Fibroblast of lung (primary cell): Measurements from ENCODE around the gene TMEM72. TPM values are rescaled to one million over a fixed set of nuclear protein-coding genes. Genes with fewer than 3 reads are reported as not detected.

ENCODE experiments used
- DNase-seq, 2 donors: peaks; one replicate each; pipeline versions ENCODE4 v3.0.0 to v3.0.0-alpha.2; 2010; ENCODE audit warnings: low read depth in 2 of 2
- H2AFZ ChIP-seq: 2 replicates; pipeline ENCODE4 v1.5.1; 2012; ENCODE audit warnings: low read length, control low read depth, inconsistent platforms
- H3K27ac ChIP-seq: 2 replicates; pipeline ENCODE4 v1.5.1; 2011; ENCODE audit warnings: low read length, control low read depth; ENCODE audit not compliant: insufficient read depth
- H3K27me3 ChIP-seq: 2 replicates; pipeline ENCODE4 v1.5.1; 2011; ENCODE audit warnings: mild to moderate bottlenecking, low read length; ENCODE audit not compliant: control insufficient read depth, insufficient read depth
- H3K36me3 ChIP-seq: 2 replicates; pipeline ENCODE4 v1.5.1; 2011; ENCODE audit warnings: low read length; ENCODE audit not compliant: control insufficient read depth, insufficient read depth
- H3K4me1 ChIP-seq: 2 replicates; pipeline ENCODE4 v1.5.1; 2011; ENCODE audit warnings: low read length; ENCODE audit not compliant: control insufficient read depth, insufficient read depth; ENCODE audit errors: extremely low read depth
- H3K4me2 ChIP-seq: 2 replicates; pipeline ENCODE4 v1.5.1; 2011; ENCODE audit warnings: low read length, control low read depth; ENCODE audit not compliant: insufficient read depth; ENCODE audit errors: extremely low read depth
- H3K4me3 ChIP-seq, 4 experiments: fragments of 200-600 bp in 1 of 4; sonication (generic) in 1 of 4; replicated peaks in 1 of 4; 2 replicates each; pipeline ENCODE4 v1.5.1; 2011 to 2016; ENCODE audit warnings: low read length in 4 of 4, low read depth in 3 of 4, mild to moderate bottlenecking in 3 of 4, control low read depth in 2 of 4, inconsistent platforms in 1 of 4, mixed read lengths in 1 of 4; ENCODE audit not compliant: insufficient read depth in 1 of 4; ENCODE audit errors: control extremely low read depth in 1 of 4
- H3K79me2 ChIP-seq: 2 replicates; pipeline ENCODE4 v1.5.1; 2012; ENCODE audit warnings: mild to moderate bottlenecking, low read length, inconsistent platforms; ENCODE audit not compliant: control insufficient read depth, insufficient read depth
- H3K9ac ChIP-seq: 2 replicates; pipeline ENCODE4 v1.5.1; 2011; ENCODE audit warnings: mild to moderate bottlenecking, low read length, control low read depth; ENCODE audit not compliant: insufficient read depth
- H3K9me3 ChIP-seq: 2 replicates; pipeline ENCODE4 v1.5.1; 2012; ENCODE audit warnings: low read depth, low read length; ENCODE audit not compliant: control insufficient read depth, insufficient read depth
- H4K20me1 ChIP-seq: 2 replicates; pipeline ENCODE4 v1.5.1; 2011; ENCODE audit warnings: low read length; ENCODE audit not compliant: control insufficient read depth, insufficient read depth; ENCODE audit errors: extremely low read depth
- CTCF ChIP-seq, 2 donors: IDR thresholded peaks in 1 of 2; conservative IDR thresholded peaks in 1 of 2; 1 replicate in 1 of 2; 2 replicates in 1 of 2; pipeline ENCODE4 v1.5.1; 2011 to 2012; ENCODE audit warnings: low read length in 2 of 2, control low read depth in 1 of 2, inconsistent platforms in 1 of 2, low read depth in 1 of 2, mild to moderate bottlenecking in 1 of 2
- EZH2 ChIP-seq: IDR thresholded peaks from 2 replicates; pipeline ENCODE4 v1.5.1; 2012; ENCODE audit warnings: low read length, control low read depth, mild to moderate bottlenecking; ENCODE audit errors: missing control alignments
- polyA plus RNA-seq, 2 donors: library from polyadenylated mRNA; depleted of rRNA in 1 of 2; stranded (reverse) in 1 of 2; unstranded in 1 of 2; fragments of >200 nt; gene quantifications; 2 replicates each; pipeline ENCODE4 v1.2.1, GENCODE V29; 2011 to 2012; ENCODE audit warnings: missing spikeins in 1 of 2
- total RNA-seq: library from RNA; depleted of rRNA; stranded (reverse); fragments of >200 nt; gene quantifications from 2 replicates; pipeline ENCODE4 v1.2.1, GENCODE V29; 2014

Gene TMEM72
- total and polyA plus RNA-seq, 2 donors (not counting 1 experiment from before 2014, with no cell fraction given): not detected

GRCh38 chr10:44923611-44924010, 12.5 kb downstream of the TMEM72 start:
- H3K9me3 ChIP-seq: no peaks in the 10 kb centered on the region
- H3K27me3 ChIP-seq: peaks cover 7% of the 10 kb centered on the region
- no peaks in the 10 kb centered on the region for H4K20me1 ChIP-seq
- H2AFZ ChIP-seq: no peak overlapping the region
- no peak overlapping the region for H3K4me3 ChIP-seq
- H3K4me2 ChIP-seq: no peak overlapping the region
- H3K27ac ChIP-seq: no peak overlapping the region
- H3K79me2 ChIP-seq: no peaks in the 10 kb centered on the region
- no peaks in the 10 kb centered on the region for H3K4me1 ChIP-seq
- TF ChIP-seq CTCF (conservative IDR thresholded peaks at IDR 0.05 in 1 of 2, IDR thresholded peaks at IDR 0.05 in 1 of 2; ENCODE audit: low read depth in 1 of 2, low read length in 2 of 2) (no peak), EZH2 (no peak)
- no peak overlapping the region for H3K9ac ChIP-seq
- H3K36me3 ChIP-seq: no peaks in the 10 kb centered on the region
- DNase-seq: no peak

DNA sequence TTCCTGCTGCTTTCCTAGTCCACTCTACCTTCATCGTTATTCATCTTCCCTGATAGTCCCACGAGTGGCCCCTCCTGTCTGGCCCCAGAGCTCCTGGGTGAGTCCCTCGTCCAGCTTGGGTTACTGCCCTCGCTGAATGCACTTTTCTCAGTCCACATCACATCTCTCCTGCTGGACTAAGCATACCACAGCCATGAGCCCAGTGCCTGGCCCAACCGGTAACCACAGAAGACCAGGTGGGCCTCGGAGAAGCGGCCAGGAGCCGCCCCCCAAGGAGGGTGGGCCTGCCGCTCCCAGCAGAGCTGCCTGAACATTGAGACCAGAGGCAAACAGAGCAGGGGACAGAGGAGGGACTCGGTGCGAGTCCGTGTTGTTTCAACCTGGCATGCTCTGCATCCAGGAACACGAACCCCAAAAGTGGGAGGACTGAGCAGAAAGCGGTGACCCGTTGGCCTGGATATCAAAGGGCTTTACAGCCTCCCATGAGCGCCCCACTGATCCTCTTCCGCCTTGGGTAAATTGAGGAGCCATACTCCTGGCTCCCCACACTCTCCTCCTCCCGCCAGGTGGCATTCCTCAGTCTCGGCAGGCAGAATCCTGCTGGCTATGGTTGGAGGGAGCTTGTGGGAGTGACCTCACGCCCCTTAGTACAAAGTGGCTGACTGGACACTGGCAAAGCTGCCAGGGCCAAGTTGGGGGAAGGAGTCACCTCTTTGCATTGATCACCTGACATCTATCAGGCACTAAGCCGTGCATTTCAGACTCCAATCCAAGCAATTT, 13.3 kb downstream of the TMEM72 start:
- H3K27ac ChIP-seq: no peak overlapping the region
- H3K27me3 ChIP-seq: peaks cover 7% of the 10 kb centered on the region
- no peak overlapping the region for H3K4me2 ChIP-seq
- no peak for DNase-seq
- no peak overlapping the region for H3K9ac ChIP-seq
- no peaks in the 10 kb centered on the region for H3K79me2 ChIP-seq
- H2AFZ ChIP-seq: no peak overlapping the region
- no peaks in the 10 kb centered on the region for H3K9me3 ChIP-seq
- H3K36me3 ChIP-seq: no peaks in the 10 kb centered on the region
- TF ChIP-seq EZH2: no peak
- TF ChIP-seq CTCF (conservative IDR thresholded peaks at IDR 0.05 in 1 of 2, IDR thresholded peaks at IDR 0.05 in 1 of 2; ENCODE audit: low read depth in 1 of 2, low read length in 2 of 2): no peak
- no peak overlapping the region for H3K4me3 ChIP-seq
- H3K4me1 ChIP-seq: no peaks in the 10 kb centered on the region
- no peaks in the 10 kb centered on the region for H4K20me1 ChIP-seq

DNA sequence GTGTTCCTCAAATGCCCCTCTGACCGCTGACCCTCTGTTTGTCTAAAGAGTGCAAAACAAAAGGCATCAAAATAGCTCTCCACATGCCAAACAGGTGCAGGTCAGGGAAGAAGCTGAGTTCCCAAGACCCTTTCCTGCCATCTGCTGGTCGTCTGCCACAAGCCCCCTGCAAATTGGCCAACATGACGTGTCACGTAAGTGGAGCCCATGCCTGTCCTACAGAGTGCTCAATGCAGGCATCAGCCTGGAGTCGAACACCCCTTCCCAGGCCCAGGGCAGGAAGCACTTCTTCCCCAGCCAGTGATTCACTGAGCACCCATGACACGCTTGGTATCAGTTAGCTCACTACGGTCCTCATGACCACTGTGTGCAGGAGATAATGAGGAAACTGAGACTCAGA, 14.1 kb downstream of the TMEM72 start:
- Histone ChIP-seq H3K79me2 (no peaks in the 10 kb centered on the region), H2AFZ (no peak overlapping the region), H4K20me1 (no peaks in the 10 kb centered on the region), H3K4me3 (no peak overlapping the region), H3K9me3 (no peaks in the 10 kb centered on the region), H3K27me3 (peaks cover 7% of the 10 kb centered on the region), H3K9ac (no peak overlapping the region), H3K27ac (no peak overlapping the region), H3K36me3 (no peaks in the 10 kb centered on the region), H3K4me1 (no peaks in the 10 kb centered on the region), H3K4me2 (no peak overlapping the region)
- DNase-seq: peak in 1 of 2 donors; percentile 23
- TF ChIP-seq EZH2 (no peak), CTCF (conservative IDR thresholded peaks at IDR 0.05 in 1 of 2, IDR thresholded peaks at IDR 0.05 in 1 of 2; ENCODE audit: low read depth in 1 of 2, low read length in 2 of 2) (peak in 1 of 2 donors; percentile 14)
